PC-3 (cell line): ENCODE results near the gene COL4A3. TPM values are rescaled to one million over a fixed set of nuclear protein-coding genes. Genes with fewer than 3 reads are reported as not detected.

ENCODE experiments used
- ATAC-seq: fragments of 200-7000 bp; cut with Tn5 transposase; 2 replicates; pipeline ENCODE4 v1.9.1; 2020; ENCODE audit warnings: mild to moderate bottlenecking, moderate library complexity
- BruUV-seq: library from RNA; stranded (reverse); fragments of 400-500 nt; replicated peaks from 2 replicates; lab custom pipeline; 2021; lab: Mats Ljungman, UMichigan
- CTCF ChIA-PET: fragments of 300-600 bp; sonication (Branson Sonifier 250); formaldehyde crosslinking; loops from one replicate; lab custom pipeline; 2022; ENCODE audit warnings: antibody characterized with exemption; lab: Charles Lee
- POLR2A ChIA-PET: fragments of 300-600 bp; sonication (Branson Sonifier 250); formaldehyde crosslinking; loops from one replicate; lab custom pipeline; 2022; ENCODE audit warnings: antibody characterized with exemption; ENCODE audit not compliant: unreplicated experiment; lab: Charles Lee
- DNase-seq: peaks from one replicate; pipeline ENCODE4 v3.0.0-alpha.2; 2015
- H2AFZ ChIP-seq: fragments of 300-600 bp; sonication (generic); 2 replicates; pipeline ENCODE4 v1.6.0; 2016; ENCODE audit warnings: antibody characterized with exemption, low read length
- H3F3A ChIP-seq: fragments of 300-600 bp; sonication (generic); one replicate; pipeline ENCODE4 v1.6.0; 2017; ENCODE audit warnings: antibody characterized with exemption, low read length, control low read depth, mild to moderate bottlenecking; ENCODE audit not compliant: unreplicated experiment
- H3K27ac ChIP-seq: fragments of 300-600 bp; sonication (generic); 2 replicates; pipeline ENCODE4 v1.5.1; 2016; ENCODE audit warnings: mild to moderate bottlenecking, low read length
- H3K27me3 ChIP-seq: fragments of 300-600 bp; sonication (generic); 2 replicates; pipeline ENCODE4 v1.6.1; 2016; ENCODE audit warnings: low read length, mixed read lengths
- H3K36me3 ChIP-seq: fragments of 300-600 bp; sonication (generic); 2 replicates; pipeline ENCODE4 v1.6.1; 2016; ENCODE audit warnings: low read depth, mixed run types, low read length, mixed read lengths
- H3K4me1 ChIP-seq: fragments of 300-600 bp; sonication (generic); 2 replicates; pipeline ENCODE4 v1.5.1; 2016; ENCODE audit warnings: low read length; ENCODE audit not compliant: insufficient read depth
- H3K4me2 ChIP-seq: fragments of 300-600 bp; sonication (generic); 2 replicates; pipeline ENCODE4 v1.6.0; 2016; ENCODE audit warnings: low read length
- H3K4me3 ChIP-seq: fragments of 300-600 bp; sonication (generic); 2 replicates; pipeline ENCODE4 v1.5.1; 2016; ENCODE audit warnings: mild to moderate bottlenecking, low read length, mixed read lengths
- H3K79me2 ChIP-seq: fragments of 300-600 bp; sonication (generic); 2 replicates; pipeline ENCODE4 v1.6.1; 2017; ENCODE audit warnings: low read length, mixed read lengths
- H3K9ac ChIP-seq: fragments of 300-600 bp; sonication (generic); 2 replicates; pipeline ENCODE4 v1.6.0; 2016; ENCODE audit warnings: mild to moderate bottlenecking, low read length
- H3K9me2 ChIP-seq: fragments of 300-600 bp; sonication (generic); replicated peaks from 2 replicates; pipeline ENCODE4 v1.6.1; 2016; ENCODE audit warnings: mixed run types, low read length, mixed read lengths
- H3K9me3 ChIP-seq: fragments of 300-600 bp; sonication (generic); 2 replicates; pipeline ENCODE4 v1.6.1; 2016; ENCODE audit warnings: low read length, mixed read lengths
- H4K20me1 ChIP-seq: fragments of 300-600 bp; sonication (generic); 2 replicates; pipeline ENCODE4 v1.6.1; 2016; ENCODE audit warnings: low read length, mixed read lengths
- CTCF ChIP-seq: fragments of 300-600 bp; sonication (generic); conservative IDR thresholded peaks from 2 replicates; pipeline ENCODE4 v1.5.1; 2017; ENCODE audit warnings: antibody characterized with exemption, low read depth, mild to moderate bottlenecking, low read length
- EZH2 ChIP-seq: fragments of 300-600 bp; sonication (generic); IDR thresholded peaks from one replicate; pipeline ENCODE4 v1.6.1; 2017; ENCODE audit warnings: antibody characterized with exemption, mild to moderate bottlenecking, low read length; ENCODE audit not compliant: unreplicated experiment
- EZH2phosphoT487 ChIP-seq: fragments of 300-600 bp; sonication (generic); IDR thresholded peaks from 2 replicates; pipeline ENCODE4 v1.6.1; 2018; ENCODE audit warnings: mild to moderate bottlenecking, antibody characterized with exemption, low read length, borderline replicate concordance
- intact Hi-C: fragments of 100-400 bp; cut with micrococcal nuclease; formaldehyde crosslinking; loops from 2 replicates; pipeline ENCODE4 v1.9.0; 2023
- total RNA-seq: library from RNA; depleted of rRNA; stranded (reverse); fragments of >200 nt; gene quantifications from 2 replicates; pipeline ENCODE4 v1.2.3, GENCODE V29; 2014

Gene COL4A3
- total RNA-seq, 1 experiment from 2014 or later = 0.73 TPM

GRCh38 chr2:227177592-227178336, 13.3 kb downstream of the COL4A3 start:
- Histone ChIP-seq H3K9ac (no peak overlapping the region), H3F3A (no peaks in the 10 kb centered on the region), H3K4me2 (no peak overlapping the region), H3K27ac (no peak overlapping the region), H3K9me3 (no peaks in the 10 kb centered on the region), H3K4me1 (no peaks in the 10 kb centered on the region), H3K79me2 (no peaks in the 10 kb centered on the region), H3K9me2 (no peaks in the 10 kb centered on the region), H3K4me3 (no peak overlapping the region), H4K20me1 (no peaks in the 10 kb centered on the region), H3K36me3 (no peaks in the 10 kb centered on the region), H2AFZ (no peak overlapping the region), H3K27me3 (no peaks in the 10 kb centered on the region)
- DNase-seq = no peak
- POLR2A ChIA-PET = no interaction called here
- CTCF ChIA-PET = no interaction called here
- BruUV-seq = no TSS peak
- no peak for TF ChIP-seq EZH2phosphoT487
- no peak for TF ChIP-seq EZH2
- TF ChIP-seq CTCF = no peak
- intact Hi-C loops = no loop called here
- no peak for ATAC-seq

GRCh38 chr2:227179988-227180685, 15.7 kb downstream of the COL4A3 start:
- no TSS peak for BruUV-seq
- no peak overlapping the region for H3K9ac ChIP-seq
- H3K4me2 ChIP-seq = no peak overlapping the region

GRCh38 chr2:227180770-227181169, 16.3 kb downstream of the COL4A3 start:
- intact Hi-C loops = no loop called here
- POLR2A ChIA-PET = no interaction called here
- no peak overlapping the region for H3K4me2 ChIP-seq

More at GRCh38 chr2:227179988-227180685, 15.7 kb downstream of the COL4A3 start:
- Histone ChIP-seq H3K27me3 (no peaks in the 10 kb centered on the region), H3K9me2 (no peaks in the 10 kb centered on the region), H3F3A (no peaks in the 10 kb centered on the region), H3K27ac (no peak overlapping the region), H3K9me3 (no peaks in the 10 kb centered on the region), H3K4me3 (no peak overlapping the region), H3K4me1 (no peaks in the 10 kb centered on the region), H4K20me1 (no peaks in the 10 kb centered on the region), H3K36me3 (no peaks in the 10 kb centered on the region), H2AFZ (0 out of 2 replicates have a peak overlapping the region, but pooled peaks have one; percentile 20), H3K79me2 (no peaks in the 10 kb centered on the region)
- intact Hi-C loops = no loop called here
- ChIA-PET POLR2A (no interaction called here), CTCF (no interaction called here)
- ATAC-seq (no peak), DNase-seq (no peak)
- TF ChIP-seq EZH2phosphoT487 = no peak

More at GRCh38 chr2:227180770-227181169, 16.3 kb downstream of the COL4A3 start:
- Histone ChIP-seq H3K36me3 (no peaks in the 10 kb centered on the region), H3K4me1 (no peaks in the 10 kb centered on the region), H3K9me3 (no peaks in the 10 kb centered on the region), H3K4me3 (no peak overlapping the region), H4K20me1 (no peaks in the 10 kb centered on the region), H3K9ac (no peak overlapping the region), H3K27me3 (no peaks in the 10 kb centered on the region), H3F3A (no peaks in the 10 kb centered on the region), H3K79me2 (no peaks in the 10 kb centered on the region), H2AFZ (0 out of 2 replicates have a peak overlapping the region, but pooled peaks have one; percentile 20), H3K9me2 (no peaks in the 10 kb centered on the region), H3K27ac (no peak overlapping the region)
- CTCF ChIA-PET = no interaction called here
- no peak for TF ChIP-seq EZH2
- no peak for TF ChIP-seq EZH2phosphoT487
- no peak for TF ChIP-seq CTCF
- ATAC-seq (no peak), DNase-seq (no peak)
- BruUV-seq = no TSS peak
